Kasumi-1 (cell line): ENCODE data around the gene NCKAP5.
"Not testable (repeated sequence)": the region's sequence is repeated elsewhere in the genome, so short reads cannot be mapped to it uniquely, and the experiment has no call there.

Source experiments
- DNase-seq, 2 experiments: peaks; one replicate each; lab custom pipeline; 2025; lab: John Stamatoyannopoulos, UW

NCKAP5 gene

DNA sequence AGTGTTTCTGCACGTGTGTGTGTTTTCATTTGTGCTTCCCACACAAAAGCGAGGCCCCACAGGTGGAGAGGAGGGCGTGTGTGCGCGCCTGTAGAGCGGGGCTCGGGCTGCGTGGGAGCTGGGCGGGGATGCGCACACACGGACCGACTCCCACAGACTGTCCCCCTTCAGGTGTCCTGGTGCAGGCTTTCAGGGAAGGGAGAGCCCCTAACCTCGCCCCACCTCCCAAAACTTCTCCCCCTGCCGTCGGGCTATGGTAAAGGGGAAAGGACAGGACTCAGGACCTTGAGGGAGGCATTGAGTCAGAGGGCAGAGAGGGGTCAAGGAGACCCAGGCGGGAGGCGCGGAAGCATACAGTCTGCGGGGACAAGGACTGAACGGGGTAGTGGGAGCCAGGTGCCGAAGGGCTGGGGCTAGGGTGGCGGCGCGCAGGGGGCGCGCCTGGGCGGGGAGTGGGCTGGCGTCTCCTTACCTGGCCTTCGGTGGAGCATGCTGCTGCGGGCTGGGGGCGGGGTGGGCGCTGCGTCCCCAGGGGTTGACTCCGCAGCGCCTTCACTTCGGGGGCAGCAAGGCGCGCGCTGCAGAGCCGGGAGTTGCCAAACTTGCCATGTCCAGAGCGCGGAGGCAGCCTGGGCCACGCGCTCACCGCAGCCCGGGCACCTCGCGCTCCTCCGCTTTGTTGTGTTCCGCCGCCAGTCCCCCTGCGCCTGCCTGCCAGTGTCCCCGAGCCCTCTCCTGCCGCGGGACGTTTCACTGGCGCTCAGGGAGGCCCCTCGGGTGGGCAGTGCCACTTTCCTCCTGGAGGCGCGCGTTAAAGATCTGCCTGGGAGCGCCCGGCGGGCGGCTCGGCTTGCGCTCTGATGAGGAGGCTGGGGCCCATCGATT, 302.0 kb downstream of the NCKAP5 start:
- DNase-seq = no peak

DNA sequence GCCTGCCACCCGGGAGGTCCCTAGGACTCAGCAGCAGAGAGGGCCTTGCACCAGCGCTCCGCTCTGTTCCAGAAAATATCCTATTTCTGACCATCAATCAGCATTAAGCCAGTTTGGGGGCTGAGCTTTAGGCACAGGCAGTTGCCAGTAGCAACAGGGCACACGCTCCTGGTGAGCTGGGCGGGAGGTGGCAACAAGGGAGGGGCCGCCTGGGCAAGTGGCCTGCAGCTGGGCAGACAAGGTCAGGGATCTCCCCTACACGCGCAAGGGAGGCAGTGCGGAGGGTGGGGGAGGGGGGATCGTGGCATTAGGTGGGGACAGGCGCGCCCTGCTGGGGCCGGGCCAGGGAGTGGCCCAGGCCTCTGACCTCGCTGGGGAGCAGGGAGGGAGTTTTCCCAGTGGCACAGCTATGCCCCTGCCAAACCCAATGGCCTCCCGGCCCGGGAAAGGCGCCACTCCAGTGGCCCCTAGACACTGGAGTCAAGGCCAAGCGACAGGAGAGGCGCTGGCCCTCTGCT, 302.8 kb downstream of the NCKAP5 start:
- no peak for DNase-seq

DNA sequence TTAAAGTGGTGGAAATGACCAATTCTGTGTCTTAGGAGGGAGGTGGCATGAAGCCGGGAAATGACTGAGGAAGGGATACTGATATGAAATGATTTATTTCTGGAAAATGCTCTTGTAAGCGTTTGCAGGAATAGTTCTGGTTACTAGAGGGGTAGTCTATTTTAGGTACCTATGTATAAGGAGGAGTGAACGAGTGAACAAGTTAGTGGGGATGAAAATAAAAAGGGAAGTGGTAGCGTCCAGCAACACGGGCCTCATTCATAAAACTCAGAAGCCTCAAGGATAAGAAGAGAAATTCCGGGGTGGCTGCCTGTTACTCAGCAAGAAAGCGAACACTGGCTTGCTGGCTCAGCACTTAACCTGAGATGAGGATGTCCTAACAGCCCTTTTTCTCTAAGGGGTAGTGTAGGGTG, 303.3 kb downstream of the NCKAP5 start:
- no peak for DNase-seq

DNA sequence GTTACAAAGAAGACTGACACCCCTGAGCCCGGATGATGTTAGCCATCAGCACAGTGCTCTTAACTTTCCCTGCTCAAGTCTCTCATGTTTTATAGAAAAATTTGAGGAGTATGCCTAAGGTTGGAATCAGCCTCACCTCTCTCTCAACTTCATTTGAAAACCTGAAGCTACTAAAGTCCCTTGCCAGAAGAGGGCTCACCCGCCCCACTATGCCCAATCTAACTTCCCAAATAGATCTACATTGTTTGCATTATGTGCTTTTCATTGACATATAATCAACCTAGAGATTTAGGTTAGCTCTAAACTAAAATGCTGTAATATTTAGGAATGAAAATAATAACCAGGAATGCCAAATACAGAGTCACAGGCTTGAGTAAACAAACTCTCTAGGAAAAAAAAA, 305.4 kb downstream of the NCKAP5 start:
- DNase-seq = no peak

DNA sequence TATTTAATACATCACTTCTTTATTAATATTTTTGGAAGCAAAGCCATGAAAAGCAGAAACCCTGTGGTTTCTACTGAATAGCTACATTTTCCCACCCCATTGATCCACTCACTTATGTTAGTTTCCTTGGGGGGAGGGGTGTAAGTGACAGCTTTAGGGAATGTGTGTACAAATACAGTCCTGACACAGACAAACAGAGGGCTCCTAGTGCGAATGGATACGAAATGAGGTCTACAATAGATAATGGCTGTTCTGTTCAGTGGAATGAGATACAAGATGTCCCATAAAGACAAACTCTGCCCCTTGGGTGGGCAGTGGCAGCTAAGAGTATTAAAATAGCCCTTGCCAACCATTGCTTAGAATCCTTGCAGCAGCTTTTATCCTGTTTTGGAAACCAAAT, 312.9 kb downstream of the NCKAP5 start:
- DNase-seq = no peak

DNA sequence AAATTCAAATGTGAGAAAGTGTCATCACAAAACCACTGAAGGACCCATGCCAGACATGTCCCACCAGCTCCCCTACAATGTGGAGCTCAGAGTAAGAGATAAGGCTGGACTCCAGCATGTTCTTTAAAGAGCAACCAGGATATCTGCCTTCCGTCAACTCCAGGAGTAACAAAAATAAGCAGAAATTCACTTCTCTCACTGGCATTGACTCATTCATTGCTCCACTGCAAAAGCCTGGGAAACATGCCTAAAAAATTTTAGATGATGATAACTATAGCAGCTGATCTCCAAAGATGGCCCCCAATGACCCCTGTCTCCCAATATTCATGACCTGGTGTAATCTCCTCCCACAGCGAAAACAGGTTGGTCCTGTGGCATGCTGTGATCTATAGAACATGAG, 314.5 kb downstream of the NCKAP5 start:
- no peak for DNase-seq

DNA sequence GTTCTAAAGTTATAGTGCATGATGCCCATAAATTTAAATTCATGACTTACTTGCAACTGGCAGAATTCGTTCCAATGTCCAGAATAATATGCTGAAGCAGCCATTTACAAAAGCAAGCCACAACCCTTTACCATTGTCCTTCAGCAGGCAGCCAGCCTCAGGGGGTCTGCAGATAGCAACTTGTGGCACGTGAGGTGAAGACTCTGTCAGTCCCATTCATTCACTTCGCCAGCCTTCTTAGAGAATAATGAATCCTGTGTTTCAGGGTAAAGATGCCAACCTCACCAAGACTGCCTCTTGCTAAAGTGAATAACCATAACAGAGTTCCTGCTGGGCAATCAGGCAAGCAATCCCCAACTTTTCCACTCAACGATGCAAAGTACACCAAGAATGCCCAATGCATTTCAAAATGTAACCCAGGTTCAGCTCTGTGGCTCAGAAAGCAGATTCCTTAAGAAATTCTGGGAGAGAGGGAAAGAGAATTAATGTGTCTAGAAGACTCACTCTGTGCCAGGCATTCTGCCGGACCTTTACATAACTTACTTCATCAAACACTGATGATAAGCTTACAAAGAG, 315.4 kb downstream of the NCKAP5 start:
- no peak for DNase-seq

DNA sequence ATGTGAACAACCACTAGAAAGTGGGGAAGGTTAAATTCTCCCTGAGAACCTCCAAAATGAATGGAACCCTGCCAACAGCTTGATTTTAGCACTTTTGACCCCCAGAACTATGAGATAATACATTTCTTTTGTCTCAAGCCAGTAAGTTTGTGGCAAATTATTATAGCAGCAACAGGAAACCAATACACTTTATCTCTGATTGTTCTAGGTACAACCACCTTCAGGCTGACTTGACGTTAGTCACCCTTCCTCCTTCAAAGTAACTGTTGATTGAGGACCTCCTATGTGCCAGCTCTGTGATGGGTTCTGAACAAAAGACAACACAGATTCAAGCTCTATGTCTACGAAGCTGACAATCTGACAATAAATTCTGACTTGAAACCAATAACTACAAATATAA, 318.9 kb downstream of the NCKAP5 start:
- no peak for DNase-seq

DNA sequence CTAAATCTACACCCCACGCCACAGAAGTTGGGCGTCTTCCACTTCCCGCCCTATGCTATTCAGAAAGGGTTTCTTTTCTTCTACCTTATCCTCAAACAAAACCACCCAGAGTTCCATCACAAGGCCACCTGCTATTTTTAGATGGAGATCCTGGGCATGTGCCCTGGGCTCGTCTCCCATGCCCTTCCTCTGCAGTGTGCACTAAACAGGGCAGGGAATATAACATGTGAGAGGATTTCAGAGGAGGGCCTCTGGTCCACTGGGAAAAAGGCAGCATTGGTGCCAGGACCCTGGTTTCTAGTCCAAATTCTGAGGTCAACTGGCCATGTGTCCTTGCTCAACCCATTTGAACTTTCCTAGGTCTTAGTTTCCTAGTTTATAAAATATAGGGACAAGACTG, 320.0 kb downstream of the NCKAP5 start:
- no peak for DNase-seq

DNA sequence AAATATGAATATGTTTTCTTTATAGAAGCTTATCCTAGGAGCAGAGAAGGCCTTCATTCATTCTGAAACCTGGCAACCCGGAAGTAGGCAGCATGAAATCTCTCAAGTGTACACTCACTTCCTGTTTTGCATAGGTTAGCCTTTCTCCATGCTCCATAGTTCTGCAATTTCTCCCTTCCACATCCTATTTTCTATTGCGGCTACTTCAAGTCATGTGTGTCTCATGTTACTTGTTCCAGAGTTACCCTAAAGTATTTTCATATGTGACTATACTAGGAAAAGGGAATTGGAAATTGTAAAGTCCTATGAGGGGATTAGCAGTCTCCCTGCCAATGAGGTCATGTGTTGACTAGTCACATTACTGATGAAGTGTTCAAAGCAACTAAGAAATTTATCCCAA, 320.6 kb downstream of the NCKAP5 start:
- DNase-seq = peak; percentile 57 to 63

DNA sequence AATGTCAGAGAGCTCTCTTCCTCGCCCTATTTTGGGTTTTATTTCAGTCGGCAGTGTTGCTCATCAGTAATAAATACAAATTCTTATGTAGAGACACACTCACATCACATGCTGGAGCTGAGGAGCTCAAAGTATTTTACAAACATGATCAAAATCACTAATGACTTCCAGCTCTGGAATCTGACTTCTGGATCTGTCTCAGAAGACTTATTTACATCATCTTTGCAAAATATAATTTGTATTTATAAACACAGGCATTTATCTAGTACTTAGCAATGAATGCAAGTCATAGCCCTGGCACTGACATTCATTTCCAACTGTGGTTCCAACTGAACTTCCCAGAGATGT, 327.1 kb downstream of the NCKAP5 start:
- no peak for DNase-seq

DNA sequence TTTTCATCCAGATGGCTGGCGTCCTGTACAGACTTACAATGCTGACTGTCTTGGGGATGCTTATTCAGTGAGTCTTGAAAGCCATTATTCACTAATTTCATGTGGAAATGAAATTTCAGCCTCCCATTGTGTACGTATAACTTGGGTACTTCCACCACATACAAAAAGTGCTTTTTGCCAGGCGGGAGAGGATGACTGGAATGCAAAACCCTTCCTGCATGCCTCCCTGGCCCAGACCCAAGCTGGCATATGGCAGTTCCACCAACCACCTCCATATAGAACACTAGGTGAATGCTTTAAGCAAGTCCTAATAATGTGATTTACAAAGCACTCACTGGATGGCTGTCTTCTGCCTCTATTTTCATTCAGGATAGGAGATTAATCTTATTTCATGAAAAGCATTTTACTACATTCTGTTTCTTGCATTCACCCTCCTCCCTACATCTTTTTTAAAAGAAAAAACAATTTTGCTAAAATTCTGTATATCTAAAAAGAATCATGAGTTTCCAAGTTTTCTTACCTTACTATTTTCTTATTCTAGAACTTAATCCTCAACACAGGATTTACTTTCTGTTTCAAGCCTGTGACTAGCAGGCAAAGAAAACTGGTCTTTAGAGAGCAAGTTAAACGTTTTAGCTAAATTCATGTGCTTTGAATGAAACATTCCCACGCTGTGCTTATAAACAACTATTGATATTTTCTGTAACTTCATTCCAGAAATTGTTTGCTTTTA, 327.6 kb downstream of the NCKAP5 start:
- DNase-seq = no peak

DNA sequence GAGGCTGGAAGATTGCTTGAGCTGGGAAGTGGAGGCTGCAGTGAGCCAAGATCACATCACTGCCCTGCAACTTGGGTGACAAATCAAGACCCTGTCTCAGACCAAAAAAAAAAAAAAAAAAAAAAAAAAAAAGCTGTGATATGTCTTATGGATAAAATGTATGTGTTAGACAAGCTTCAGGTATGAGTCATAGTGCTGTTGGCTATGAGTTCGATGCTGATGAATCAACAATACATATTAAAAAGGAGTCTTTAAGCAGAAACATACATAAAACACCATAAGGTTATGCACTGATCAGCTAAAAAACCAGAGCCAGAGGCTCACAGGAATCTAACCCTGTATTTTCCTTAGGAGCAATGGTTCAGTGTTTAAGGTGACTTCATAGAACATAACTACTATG, 332.3 kb downstream of the NCKAP5 start:
- DNase-seq = no peak

DNA sequence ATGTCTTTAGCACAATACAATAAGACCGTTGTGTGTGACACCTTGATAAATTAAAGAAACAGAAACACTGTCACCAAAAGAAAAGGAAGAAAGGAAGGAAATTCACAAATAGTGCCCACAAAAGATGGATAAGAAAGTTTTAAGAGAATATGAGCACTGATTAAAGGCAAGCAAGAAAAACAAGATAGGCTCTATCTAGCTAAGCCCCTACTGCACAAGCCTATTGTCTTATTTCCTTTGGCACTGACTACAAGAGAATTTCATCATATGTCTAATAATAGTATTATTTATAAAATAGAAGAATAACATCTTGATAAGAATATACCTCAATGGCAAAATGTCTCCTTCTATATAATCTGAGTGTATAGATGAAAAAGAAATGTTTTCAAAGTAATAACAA, 335.7 kb downstream of the NCKAP5 start:
- DNase-seq = no peak

DNA sequence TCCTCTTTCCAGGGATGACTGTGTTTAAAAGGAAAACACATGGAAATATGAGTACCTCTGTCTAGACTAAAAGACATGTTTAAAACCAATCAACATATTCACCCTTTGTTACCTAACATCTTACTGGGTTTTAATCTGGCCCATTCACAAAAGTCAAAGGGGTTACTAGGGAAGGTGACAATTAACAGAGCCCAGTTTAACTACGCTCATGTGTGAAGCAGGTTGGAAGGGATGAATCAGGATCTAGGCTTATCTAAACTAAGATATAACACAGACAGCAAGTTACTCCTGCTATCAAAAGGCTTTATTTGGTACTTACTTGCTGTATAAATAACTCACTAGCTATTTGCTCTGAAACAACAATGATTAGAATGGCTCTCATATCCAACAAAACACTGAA, 337.0 kb downstream of the NCKAP5 start:
- DNase-seq = no peak

DNA sequence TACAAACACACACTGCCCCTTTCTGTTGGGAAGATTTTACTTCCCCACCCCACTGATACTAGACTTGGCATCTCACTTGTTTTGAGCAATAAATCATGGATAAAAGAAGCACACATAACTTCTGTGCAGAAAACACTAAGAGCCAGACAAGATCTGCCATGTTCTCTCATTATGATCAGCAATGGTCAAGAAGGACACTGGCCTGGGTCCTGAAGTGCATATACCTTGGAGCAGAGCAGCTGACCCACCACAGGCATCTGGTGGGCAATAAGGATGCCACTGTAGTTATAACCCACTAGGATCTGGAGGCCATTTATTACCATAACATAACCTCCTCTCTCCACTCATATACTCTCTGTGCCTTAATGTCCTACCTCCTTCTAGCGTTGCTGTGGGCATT, 338.3 kb downstream of the NCKAP5 start:
- no peak for DNase-seq

DNA sequence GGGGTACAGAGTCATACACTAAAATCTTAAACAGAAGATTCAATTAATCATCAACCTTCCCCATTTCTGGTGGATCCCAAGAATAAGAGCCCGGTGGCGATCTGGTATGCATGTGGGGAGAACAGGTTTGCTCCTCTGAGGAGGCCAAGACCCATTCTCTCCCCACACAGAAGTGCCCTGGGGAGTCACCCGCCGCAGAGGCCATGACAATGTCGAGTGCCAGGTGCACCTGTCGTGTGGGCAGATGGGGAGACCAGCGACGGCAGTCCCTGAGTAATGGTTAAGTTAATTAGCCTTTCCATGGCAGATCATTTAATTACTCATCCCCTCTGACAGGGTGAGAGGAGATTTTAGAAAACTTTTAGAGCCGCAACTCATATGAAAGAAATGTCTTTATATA, 345.0 kb downstream of the NCKAP5 start:
- DNase-seq = no peak

DNA sequence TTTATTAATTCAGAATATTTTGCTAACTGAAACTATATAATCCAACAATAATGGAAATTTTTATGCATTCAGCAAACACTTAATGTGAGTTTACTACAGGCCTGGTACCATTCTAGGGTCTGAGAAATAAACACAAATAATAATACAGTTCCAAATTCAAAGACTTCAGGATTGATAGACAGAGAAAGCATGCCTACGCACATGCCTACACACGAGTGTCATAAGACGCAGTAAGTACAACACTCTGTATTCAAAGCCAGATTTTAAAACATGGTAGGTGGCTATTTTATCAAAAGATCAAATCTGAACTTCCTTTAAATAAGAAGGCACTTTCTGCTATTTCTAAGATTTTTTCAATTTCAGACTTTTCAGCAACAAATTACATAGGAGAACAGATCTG, 346.9 kb downstream of the NCKAP5 start:
- no peak for DNase-seq

DNA sequence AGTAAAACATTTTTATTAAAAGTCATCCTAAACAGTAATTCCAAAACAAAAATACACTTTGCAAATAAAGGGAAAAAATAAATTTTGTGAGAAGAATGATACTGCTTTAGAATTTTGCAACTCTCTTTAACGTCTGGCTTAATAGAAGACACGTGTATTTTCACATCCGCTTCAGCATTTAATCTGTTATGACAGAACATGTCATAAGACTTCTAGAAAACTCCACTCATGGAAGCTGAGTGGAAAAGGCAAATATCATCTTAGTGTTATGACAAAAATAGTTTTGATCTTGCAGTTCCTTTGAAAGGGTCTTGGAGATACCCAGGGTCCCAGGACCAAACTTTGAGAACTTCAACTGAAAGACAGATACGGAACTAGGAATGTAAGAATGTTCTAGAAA, 350.1 kb downstream of the NCKAP5 start:
- DNase-seq = no peak

DNA sequence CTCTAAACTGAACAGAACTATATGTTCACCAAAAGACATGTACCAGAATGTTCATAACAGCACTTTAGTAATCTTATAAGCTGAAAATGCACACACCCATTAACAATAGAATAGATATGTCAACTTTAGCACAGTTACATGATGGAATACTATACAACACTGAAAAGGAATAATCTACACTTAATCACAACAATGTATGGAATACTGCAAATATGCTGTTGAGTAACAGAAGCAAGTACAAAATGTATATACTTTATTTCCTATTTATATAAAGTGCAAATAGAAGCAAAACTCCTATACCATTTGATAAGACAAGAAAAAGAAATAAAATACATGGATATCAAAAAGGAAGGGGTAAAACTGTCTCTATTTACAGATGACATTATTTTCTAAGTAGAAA, 352.8 kb downstream of the NCKAP5 start:
- DNase-seq = no peak

DNA sequence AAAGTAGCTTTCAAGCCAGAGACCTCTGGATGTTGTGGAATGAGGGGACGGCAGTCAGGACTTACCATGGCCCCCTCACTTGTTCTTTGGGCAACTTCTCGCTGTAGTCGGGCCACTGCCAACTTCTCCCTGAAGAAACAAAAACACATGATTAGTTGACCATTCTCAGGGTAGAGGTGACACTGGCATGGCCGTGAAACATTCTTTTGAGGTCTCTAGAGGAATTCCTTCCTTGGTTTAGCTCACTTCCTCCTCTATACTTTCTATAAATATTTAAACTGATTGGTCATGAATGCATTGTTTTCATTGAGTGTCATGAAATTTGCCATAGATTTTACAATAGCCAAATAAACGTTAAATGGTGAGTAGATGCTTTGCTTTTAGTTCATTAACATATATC, 354.6 kb downstream of the NCKAP5 start:
- no peak for DNase-seq

DNA sequence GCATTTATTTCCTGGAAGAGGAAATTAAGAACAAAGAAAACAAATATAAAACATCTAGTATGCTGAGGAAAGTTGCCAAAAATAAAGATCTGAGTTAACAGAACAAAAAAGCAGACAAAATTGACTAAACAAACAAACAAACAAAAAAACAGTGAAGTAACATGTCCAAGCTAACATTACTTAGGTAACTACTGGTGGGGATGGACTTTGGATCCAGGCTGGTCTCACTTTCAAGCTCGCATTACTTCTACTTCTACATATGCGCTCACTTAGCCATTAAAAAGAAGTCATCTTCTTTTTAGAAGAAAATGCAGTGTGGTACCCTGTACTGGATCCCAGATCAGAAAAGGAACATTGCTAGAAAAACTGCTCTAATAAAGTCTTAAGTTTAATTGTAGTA, 358.9 kb downstream of the NCKAP5 start:
- no peak for DNase-seq

DNA sequence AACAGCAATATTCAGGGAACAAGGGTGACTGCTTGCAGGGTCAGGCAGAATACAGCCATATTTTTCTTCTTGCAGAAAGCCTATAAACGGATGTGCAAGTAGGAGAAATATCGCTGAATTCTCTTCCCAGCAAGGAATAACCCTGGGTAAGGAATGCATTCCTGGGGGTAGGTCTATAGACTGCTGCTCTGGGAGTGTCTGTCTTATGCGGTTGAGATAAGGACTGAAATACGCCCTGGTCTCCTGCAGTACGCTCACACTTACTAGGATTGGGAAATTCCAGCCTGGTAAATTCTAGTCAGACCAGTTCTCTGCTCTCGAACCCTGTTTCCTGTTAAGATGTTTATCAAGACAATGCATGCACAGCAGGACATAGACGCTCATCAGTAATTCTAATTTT, 361.6 kb downstream of the NCKAP5 start:
- not testable (repeated sequence) for DNase-seq
